Endothelial cell of umbilical vein (primary cell): ENCODE measurements around the gene ROCK2. TPM values are rescaled to one million over a fixed set of nuclear protein-coding genes. Genes with fewer than 3 reads are reported as not detected.

Experiments
- BruUV-seq: library from RNA; stranded (reverse); fragments of 400-500 nt; replicated peaks from 2 replicates; lab custom pipeline; 2021; lab: Mats Ljungman, UMichigan
- CTCF ChIA-PET: fragments of 300-600, 350-600 bp; sonication (Branson Sonifier 250); formaldehyde crosslinking; loops from one replicate; lab custom pipeline; 2021; ENCODE audit warnings: antibody characterized with exemption, inconsistent platforms; lab: Charles Lee
- POLR2A ChIA-PET: fragments of 300-600, 350-600 bp; sonication (Branson Sonifier 250); formaldehyde crosslinking; loops from one replicate; lab custom pipeline; 2021; ENCODE audit warnings: antibody characterized with exemption, inconsistent platforms; lab: Charles Lee
- DNase-seq: peaks from one replicate; pipeline ENCODE4 v3.0.0-alpha.2; 2011; ENCODE audit warnings: low read depth, low spot score
- FAIRE-seq: peaks from 2 replicates; lab custom pipeline; 2011; peaks lifted over from hg19 to GRCh38; lab: Jason Lieb, UNC
- H2AFZ ChIP-seq: 2 replicates; pipeline ENCODE4 v1.6.0; 2012; ENCODE audit warnings: low read depth, low read length, control low read depth, inconsistent platforms
- H3K27ac ChIP-seq: 2 replicates; pipeline ENCODE4 v1.5.1; 2011; ENCODE audit warnings: low read depth, mild to moderate bottlenecking, control low read depth, low read length, moderate library complexity; ENCODE audit not compliant: insufficient read depth
- H3K27me3 ChIP-seq, 2 experiments: 2 replicates each; pipeline versions ENCODE4 v1.6.0 to v1.6.1; 2011; ENCODE audit warnings: low read length in 2 of 2, mixed read lengths in 1 of 2; ENCODE audit not compliant: control insufficient read depth in 2 of 2, insufficient read depth in 2 of 2
- H3K36me3 ChIP-seq, 2 experiments: 2 replicates in 1 of 2; 3 replicates in 1 of 2; pipeline ENCODE4 v1.5.1; 2011; ENCODE audit warnings: low read length in 2 of 2, mild to moderate bottlenecking in 1 of 2, moderate library complexity in 1 of 2; ENCODE audit not compliant: control insufficient read depth in 2 of 2, insufficient read depth in 2 of 2; ENCODE audit errors: extremely low read depth in 1 of 2
- H3K4me1 ChIP-seq: 3 replicates; pipeline ENCODE4 v1.5.1; 2011; ENCODE audit warnings: mild to moderate bottlenecking, low read length; ENCODE audit not compliant: control insufficient read depth, insufficient read depth; ENCODE audit errors: extremely low read depth
- H3K4me2 ChIP-seq: 2 replicates; pipeline ENCODE4 v1.6.1; 2011; ENCODE audit warnings: low read length, control low read depth, mixed read lengths; ENCODE audit not compliant: insufficient read depth
- H3K4me3 ChIP-seq, 3 experiments: fragments of 200-600 bp in 1 of 3; sonication (generic), shearing (Covaris generic) in 1 of 3; replicated peaks in 1 of 3; 2 replicates each; pipeline ENCODE4 v1.5.1; 2011 to 2016; ENCODE audit warnings: control low read depth in 3 of 3, low read length in 3 of 3, mild to moderate bottlenecking in 2 of 3, inconsistent platforms in 1 of 3, low read depth in 1 of 3, moderate library complexity in 1 of 3; ENCODE audit not compliant: insufficient read depth in 1 of 3
- H3K79me2 ChIP-seq: 2 replicates; pipeline ENCODE4 v1.6.0; 2012; ENCODE audit warnings: low read length, inconsistent platforms; ENCODE audit not compliant: control insufficient read depth, insufficient read depth
- H3K9ac ChIP-seq: replicated peaks from 2 replicates; pipeline ENCODE3; 2011; ENCODE audit warnings: low read length, control low read depth; ENCODE audit not compliant: insufficient read depth; ENCODE audit errors: extremely low read depth
- H3K9me1 ChIP-seq: replicated peaks from 3 replicates; pipeline ENCODE4 v1.6.0; 2011; ENCODE audit warnings: mild to moderate bottlenecking, low read length; ENCODE audit not compliant: control insufficient read depth, insufficient read depth; ENCODE audit errors: extremely low read depth
- H3K9me3 ChIP-seq: replicated peaks from 2 replicates; pipeline ENCODE4 v1.5.1; 2012; ENCODE audit warnings: low read length, inconsistent platforms; ENCODE audit not compliant: control insufficient read depth, insufficient read depth
- H4K20me1 ChIP-seq: replicated peaks from 2 replicates; pipeline ENCODE3; 2011; ENCODE audit warnings: mild to moderate bottlenecking, low read length; ENCODE audit not compliant: control insufficient read depth, insufficient read depth; ENCODE audit errors: extremely low read depth
- EZH2 ChIP-seq: IDR thresholded peaks from 2 replicates; pipeline ENCODE4 v1.6.1; 2012; ENCODE audit warnings: borderline replicate concordance, low read depth, mild to moderate bottlenecking, moderate library complexity, low read length, inconsistent platforms; ENCODE audit not compliant: severe bottlenecking
- FOS ChIP-seq: IDR thresholded peaks from 2 replicates; pipeline ENCODE4 v1.6.1; 2011; ENCODE audit warnings: mild to moderate bottlenecking, low read length, moderate library complexity, borderline replicate concordance; ENCODE audit not compliant: insufficient read depth
- GATA2 ChIP-seq: IDR thresholded peaks from 2 replicates; pipeline ENCODE4 v1.7.0; 2011; ENCODE audit warnings: low read depth, mild to moderate bottlenecking, moderate library complexity, mixed read lengths, low read length; ENCODE audit not compliant: insufficient read length, insufficient read depth
- JUN ChIP-seq: IDR thresholded peaks from 2 replicates; pipeline ENCODE4 v1.6.1; 2011; ENCODE audit warnings: borderline replicate concordance, low read depth; ENCODE audit not compliant: insufficient read length, insufficient read depth
- MYC ChIP-seq: IDR thresholded peaks from one replicate; pipeline ENCODE4 v1.6.1; 2011; ENCODE audit warnings: mild to moderate bottlenecking, low read depth, low read length
- POLR2A ChIP-seq: IDR thresholded peaks from 2 replicates; pipeline ENCODE4 v1.6.1; 2012; ENCODE audit warnings: low read depth, mild to moderate bottlenecking, control low read depth, low read length
- POLR2AphosphoS5 ChIP-seq: IDR thresholded peaks from 2 replicates; pipeline ENCODE4 v1.6.1; 2012; ENCODE audit warnings: low read depth, mild to moderate bottlenecking, control low read depth, low read length, moderate library complexity; ENCODE audit not compliant: insufficient read depth
- dilution Hi-C: fragments of 300-500 bp; cut with MboI; formaldehyde crosslinking; loops from one replicate; pipeline ENCODE4 v1.15.0; 2019; ENCODE audit warnings: low sequenced_read_pairs; ENCODE audit not compliant: extremely low pct_ligation_motif_present
- intact Hi-C: fragments of 100-400 bp; cut with micrococcal nuclease; formaldehyde crosslinking; loops from one replicate; pipeline ENCODE4 v1.10.0; 2022
- polyA plus RNA-seq, 4 experiments: library from polyadenylated mRNA; depleted of rRNA in 3 of 4; stranded (reverse) in 3 of 4; unstranded in 1 of 4; fragments of >200 nt; gene quantifications; 2 replicates each; pipeline versions ENCODE4 v1.2.1 to v1.2.3, GENCODE V29; 2011 to 2012; ENCODE audit warnings: missing spikeins in 1 of 4
- total RNA-seq: library from RNA; stranded (reverse); gene quantifications from 2 replicates; pipeline ENCODE4 v1.2.3, GENCODE V29; 2021
- TF ChIP-seq, protein P1 (sequence below): IDR thresholded peaks from 2 replicates; pipeline ENCODE4 v1.6.1; 2011; ENCODE audit not compliant: insufficient read depth, insufficient read length
- TF ChIP-seq, protein P2 (sequence below), 2 donors: IDR thresholded peaks; 1 replicate in 1 of 2; 2 replicates in 1 of 2; pipeline ENCODE4 v1.5.1; 2011; ENCODE audit warnings: low read length in 2 of 2, mild to moderate bottlenecking in 2 of 2, moderate library complexity in 2 of 2, control low read depth in 1 of 2, inconsistent platforms in 1 of 2, low read depth in 1 of 2; ENCODE audit not compliant: insufficient read depth in 1 of 2; ENCODE audit errors: extremely low read depth in 1 of 2

Gene ROCK2
- total and polyA plus RNA-seq, 2 donors (not counting 3 experiments of a cell fraction or from before 2014, with no cell fraction given): 5.2 to 56.5 TPM

DNA sequence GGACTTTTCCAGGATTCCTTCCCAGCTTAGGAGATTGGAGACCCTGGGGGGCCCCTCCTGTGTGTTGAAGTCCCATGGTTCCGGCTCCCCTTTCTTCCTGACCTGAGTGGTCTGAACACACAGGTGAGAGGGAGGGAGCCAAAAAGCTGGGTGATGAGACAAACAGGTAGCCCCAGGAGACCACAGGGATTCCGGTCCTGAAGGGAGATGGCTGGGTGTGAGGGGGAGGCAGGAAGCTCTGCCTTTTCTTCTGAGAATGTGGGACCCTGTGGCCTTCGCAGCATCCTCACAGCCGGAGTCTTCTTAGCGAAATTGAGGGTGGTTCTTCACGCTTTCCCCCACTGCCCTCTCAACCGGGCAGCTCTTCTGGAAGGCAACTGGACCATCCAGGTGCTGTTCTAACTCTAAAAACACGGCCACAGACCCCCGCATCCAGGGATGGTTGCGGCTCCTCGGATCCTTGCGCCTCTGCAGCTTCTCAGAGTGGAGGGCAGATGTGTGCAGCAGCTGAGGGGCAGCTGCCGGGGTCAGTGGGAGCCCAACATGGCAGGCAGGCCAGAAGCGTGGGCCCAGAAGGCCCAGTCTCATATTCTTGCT, 184.8 kb downstream of the ROCK2 start:
- Histone ChIP-seq H3K4me2 (no peak overlapping the region), H3K9me1 (no peaks in the 10 kb centered on the region), H3K27me3 (no peaks in the 10 kb centered on the region), H3K9ac (no peak overlapping the region), H4K20me1 (no peaks in the 10 kb centered on the region), H3K4me1 (peaks cover 6% of the 10 kb centered on the region), H3K27ac (no peak overlapping the region), H3K36me3 (no peaks in the 10 kb centered on the region), H3K79me2 (no peaks in the 10 kb centered on the region), H3K4me3 (no peak overlapping the region), H3K9me3 (no peaks in the 10 kb centered on the region), H2AFZ (no peak overlapping the region)
- FAIRE-seq (no peak), DNase-seq (no peak)
- no TSS peak for BruUV-seq
- intact Hi-C loops (no loop called here), dilution Hi-C loops (no loop called here)
- POLR2A ChIA-PET: no interaction called here
- TF ChIP-seq, protein P1, sequence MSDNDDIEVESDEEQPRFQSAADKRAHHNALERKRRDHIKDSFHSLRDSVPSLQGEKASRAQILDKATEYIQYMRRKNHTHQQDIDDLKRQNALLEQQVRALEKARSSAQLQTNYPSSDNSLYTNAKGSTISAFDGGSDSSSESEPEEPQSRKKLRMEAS: no peak
- TF ChIP-seq EZH2 (no peak), GATA2 (no peak), JUN (no peak), POLR2AphosphoS5 (no peak), POLR2A (no peak), MYC (no peak), FOS (no peak)
- TF ChIP-seq, protein P2, sequence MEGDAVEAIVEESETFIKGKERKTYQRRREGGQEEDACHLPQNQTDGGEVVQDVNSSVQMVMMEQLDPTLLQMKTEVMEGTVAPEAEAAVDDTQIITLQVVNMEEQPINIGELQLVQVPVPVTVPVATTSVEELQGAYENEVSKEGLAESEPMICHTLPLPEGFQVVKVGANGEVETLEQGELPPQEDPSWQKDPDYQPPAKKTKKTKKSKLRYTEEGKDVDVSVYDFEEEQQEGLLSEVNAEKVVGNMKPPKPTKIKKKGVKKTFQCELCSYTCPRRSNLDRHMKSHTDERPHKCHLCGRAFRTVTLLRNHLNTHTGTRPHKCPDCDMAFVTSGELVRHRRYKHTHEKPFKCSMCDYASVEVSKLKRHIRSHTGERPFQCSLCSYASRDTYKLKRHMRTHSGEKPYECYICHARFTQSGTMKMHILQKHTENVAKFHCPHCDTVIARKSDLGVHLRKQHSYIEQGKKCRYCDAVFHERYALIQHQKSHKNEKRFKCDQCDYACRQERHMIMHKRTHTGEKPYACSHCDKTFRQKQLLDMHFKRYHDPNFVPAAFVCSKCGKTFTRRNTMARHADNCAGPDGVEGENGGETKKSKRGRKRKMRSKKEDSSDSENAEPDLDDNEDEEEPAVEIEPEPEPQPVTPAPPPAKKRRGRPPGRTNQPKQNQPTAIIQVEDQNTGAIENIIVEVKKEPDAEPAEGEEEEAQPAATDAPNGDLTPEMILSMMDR (IDR thresholded peaks at IDR 0.05; ENCODE audit: extremely low read depth in 1 of 2, insufficient read depth in 1 of 2, low read depth in 1 of 2, low read length in 2 of 2): no peak
- CTCF ChIA-PET: interaction anchor here (0.9 to 1.3 kb wide), 2 partner anchors 8 to 287 kb away, joined by 3 read pairs; no protein-coding TSS in a partner anchor
